Airway epithelial cell (primary cell): ENCODE measurements around the gene MBD3L1. TPM values are rescaled to one million over a fixed set of nuclear protein-coding genes. Genes with fewer than 3 reads are reported as not detected.

Source experiments
- total RNA-seq: library from RNA; depleted of rRNA; stranded (reverse); fragments of >200 nt; gene quantifications from 2 replicates; pipeline ENCODE4 v1.2.3, GENCODE V29; 2015

The MBD3L1 gene
- not detected in 2 replicates for total RNA-seq

GRCh38 chr19:8832132-8833021 lies at the start of gene MBD3L1, which contains the start of gene ZNF558:
Gene MBD3L1, plus strand, starts transcription at chr19:8832377. Its CDS starts 10,302 bp downstream, at chr19:8842679.
Gene ZNF558, minus strand, starts transcription at chr19:8832304. Its CDS starts 9,645 bp downstream, at chr19:8822659.

Other genes starting within 250 kb of the MBD3L1 start
- gene ADAMTS10, start 221.7 kb upstream of the MBD3L1 start, total RNA-seq, result 0.14 and 0.21 TPM in 2 replicates
- not detected in 2 replicates for gene NFILZ, start 201.7 kb upstream of the MBD3L1 start, total RNA-seq
- not detected in 2 replicates for gene ACTL9, start 133.6 kb upstream of the MBD3L1 start, total RNA-seq
- not detected in 2 replicates for gene OR2Z1, start 110.7 kb upstream of the MBD3L1 start, total RNA-seq
- 14.0 and 14.9 TPM in 2 replicates for gene ZNF558, start 73 bp upstream of the MBD3L1 start, total RNA-seq
- 0.42 and 0.85 TPM in 2 replicates for gene MUC16, start 178.0 kb downstream of the MBD3L1 start, total RNA-seq